CD4-positive, alpha-beta memory T cell (primary cell): ENCODE measurements around the gene ARL4D. TPM values are rescaled to one million over a fixed set of nuclear protein-coding genes. Genes with fewer than 3 reads are reported as not detected.

Experiments used
- CTCF ChIA-PET: fragments of 350-600 bp; sonication (Branson Sonifier 250); formaldehyde crosslinking; loops from one replicate; lab custom pipeline; 2021; ENCODE audit warnings: inconsistent platforms; ENCODE audit not compliant: partially characterized antibody; lab: Charles Lee
- POLR2A ChIA-PET: fragments of 350-600 bp; sonication (Branson Sonifier 250); formaldehyde crosslinking; loops from one replicate; lab custom pipeline; 2021; ENCODE audit not compliant: partially characterized antibody; lab: Charles Lee
- DNase-seq, 5 donors: peaks; one replicate each; pipeline versions ENCODE4 v3.0.0 to v3.0.0-alpha.2; 2020 to 2022; ENCODE audit warnings: mixed read lengths in 1 of 5
- H3K27ac ChIP-seq: one replicate; pipeline ENCODE4 v1.7.0; 2013; ENCODE audit warnings: low read depth, low read length
- H3K27me3 ChIP-seq: 2 replicates; pipeline ENCODE4 v1.7.0; 2013; ENCODE audit warnings: mild to moderate bottlenecking, low read length, moderate library complexity; ENCODE audit not compliant: insufficient read depth
- H3K36me3 ChIP-seq: 2 replicates; pipeline ENCODE4 v1.7.0; 2013; ENCODE audit warnings: mild to moderate bottlenecking, low read length, moderate library complexity; ENCODE audit not compliant: insufficient read depth
- H3K4me1 ChIP-seq: 2 replicates; pipeline ENCODE4 v1.7.0; 2013; ENCODE audit warnings: mild to moderate bottlenecking, low read length, moderate library complexity; ENCODE audit not compliant: insufficient read depth
- H3K4me3 ChIP-seq, 2 donors: one replicate each; pipeline ENCODE4 v1.7.0; 2013; ENCODE audit warnings: low read length in 2 of 2, mild to moderate bottlenecking in 1 of 2
- H3K9me3 ChIP-seq, 2 donors: one replicate each; pipeline ENCODE4 v1.7.0; 2013; ENCODE audit warnings: low read length in 2 of 2, control low read depth in 1 of 2; ENCODE audit not compliant: control insufficient read depth in 1 of 2
- H3K27ac Mint-ChIP-seq, 7 donors: one replicate each; pipeline ENCODE4 v1.8.0; 2020 to 2021; ENCODE audit warnings: mixed read lengths in 7 of 7, mild to moderate bottlenecking in 6 of 7, inconsistent platforms in 3 of 7, moderate library complexity in 3 of 7
- H3K27me3 Mint-ChIP-seq, 2 donors: one replicate each; pipeline ENCODE4 v1.8.0; 2020 to 2021; ENCODE audit warnings: mixed read lengths in 2 of 2
- H3K36me3 Mint-ChIP-seq, 2 donors: one replicate each; pipeline ENCODE4 v1.8.0; 2020 to 2021; ENCODE audit warnings: mixed read lengths in 2 of 2, inconsistent platforms in 1 of 2, mild to moderate bottlenecking in 1 of 2
- H3K4me1 Mint-ChIP-seq, 4 donors: one replicate each; pipeline ENCODE4 v1.8.0; 2020 to 2021; ENCODE audit warnings: mixed read lengths in 4 of 4, mild to moderate bottlenecking in 1 of 4
- H3K4me3 Mint-ChIP-seq, 8 donors: one replicate each; pipeline ENCODE4 v1.8.0; 2020 to 2021; ENCODE audit warnings: mixed read lengths in 8 of 8, mild to moderate bottlenecking in 7 of 8, moderate library complexity in 6 of 8, inconsistent platforms in 3 of 8
- H3K9me3 Mint-ChIP-seq, 8 donors: one replicate each; pipeline ENCODE4 v1.8.0; 2020 to 2021; ENCODE audit warnings: mixed read lengths in 8 of 8, mild to moderate bottlenecking in 5 of 8, inconsistent platforms in 3 of 8, moderate library complexity in 1 of 8
- intact Hi-C: fragments of 100-400 bp; cut with micrococcal nuclease; formaldehyde crosslinking; loops from one replicate; pipeline ENCODE4 v1.15.1; 2023
- polyA plus RNA-seq, 2 donors: library from polyadenylated mRNA; unstranded; fragments of 300-500 nt; fragmentation: Illumina TruSeq; gene quantifications; one replicate each; pipeline ENCODE4 v1.2.3, GENCODE V29; 2021
- total RNA-seq, 2 experiments: library from RNA; stranded (reverse); gene quantifications; one replicate each; pipeline ENCODE4 v1.2.3, GENCODE V29; 2021

The ARL4D gene
- total and polyA plus RNA-seq, 4 experiments from 2014 or later: 1.5 to 6.8 (median 2.0) TPM

DNA sequence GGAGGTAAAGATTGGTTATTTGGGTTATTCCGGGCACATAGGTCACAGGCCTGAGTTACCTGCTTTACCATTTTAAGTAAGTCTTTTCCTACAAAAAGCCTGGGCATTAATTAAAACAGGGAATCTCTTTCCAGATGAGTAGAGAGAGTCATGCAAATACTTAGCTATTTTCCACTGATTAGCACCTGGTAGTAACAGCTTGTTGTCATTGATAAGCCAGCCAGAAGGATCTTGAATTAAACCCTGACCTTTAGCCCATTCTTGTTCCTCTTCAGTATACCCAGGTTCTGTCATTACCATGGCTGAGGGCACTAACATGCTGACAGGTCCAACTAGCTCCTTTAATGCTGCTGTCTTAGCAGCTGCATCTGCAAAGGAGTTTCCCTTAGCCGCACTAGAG is 44.4 kb upstream of the ARL4D start:
- Mint-ChIP-seq H3K4me3 (no peak overlapping the region), H3K36me3 (peaks cover 5 to 9% of the 10 kb centered on the region in 2 donors), H3K27me3 (no peaks in the 10 kb centered on the region), H3K4me1 (peaks cover 6 to 16% (median 9%) of the 10 kb centered on the region in 4 donors), H3K27ac (no peak overlapping the region), H3K9me3 (peaks cover 3 to 16% (median 12%) of the 10 kb centered on the region in 8 donors)
- ChIA-PET POLR2A (interaction anchor here (0.8 kb wide), 1 partner anchor 14 kb away, joined by 3 read pairs; no protein-coding TSS in a partner anchor), CTCF (interaction anchor here (0.6 to 2.6 kb wide), 3 partner anchors 15 to 756 kb away, joined by 3 to 11 read pairs (median 4); no protein-coding TSS in a partner anchor)
- no peak for DNase-seq
- H3K36me3 ChIP-seq: no peaks in the 10 kb centered on the region
- intact Hi-C loops: no loop called here
- H3K4me1 ChIP-seq: peaks cover 5% of the 10 kb centered on the region
- H3K27me3 ChIP-seq: no peaks in the 10 kb centered on the region
- peaks cover 0 to 5% of the 10 kb centered on the region in 2 donors for H3K9me3 ChIP-seq
- H3K27ac ChIP-seq: no peak overlapping the region
- H3K4me3 ChIP-seq: no peak overlapping the region

DNA sequence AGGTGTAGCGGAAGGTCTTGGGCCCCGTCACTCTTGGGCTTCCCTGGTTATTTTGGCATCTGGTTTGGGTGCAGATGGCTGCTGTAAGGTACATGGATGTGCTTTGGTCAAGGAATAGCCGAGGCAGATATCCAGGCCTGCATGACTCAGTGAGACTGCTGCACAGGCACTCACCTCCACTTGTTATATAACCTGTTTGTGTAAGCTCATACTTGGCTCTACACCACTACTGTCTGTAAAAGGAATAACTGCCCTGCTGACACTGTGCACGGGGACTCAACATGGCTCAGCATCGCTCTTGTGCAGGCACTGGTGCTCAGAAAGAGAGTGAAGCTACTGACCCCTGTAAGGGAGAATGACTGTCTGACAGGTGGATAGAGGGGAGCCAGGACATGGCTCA is 42.3 kb upstream of the ARL4D start:
- Histone ChIP-seq H3K36me3 (no peaks in the 10 kb centered on the region), H3K27me3 (no peaks in the 10 kb centered on the region), H3K4me1 (peaks cover 13% of the 10 kb centered on the region), H3K9me3 (no peaks in the 10 kb centered on the region), H3K4me3 (no peak overlapping the region), H3K27ac (no peak overlapping the region)
- no peak for DNase-seq
- peak overlapping the region in 1 of 7 donors; percentile 66 for H3K27ac Mint-ChIP-seq
- CTCF ChIA-PET: interaction anchor here (0.9 to 2.5 kb wide), 5 partner anchors 17 to 349 kb away, joined by 3 to 13 read pairs (median 5); partner anchors contain the start of genes DHX8 and IFI35
- H3K27me3 Mint-ChIP-seq: no peaks in the 10 kb centered on the region
- H3K9me3 Mint-ChIP-seq: peaks cover 0 to 14% (median 0%) of the 10 kb centered on the region in 8 donors
- H3K36me3 Mint-ChIP-seq: peaks cover 0 to 12% of the 10 kb centered on the region in 2 donors
- intact Hi-C loops: no loop called here
- no peak overlapping the region for H3K4me3 Mint-ChIP-seq
- POLR2A ChIA-PET: interaction anchor here (1.7 to 7.6 kb wide), 3 partner anchors 13 to 41 kb away, joined by 13 to 265 read pairs (median 194); no protein-coding TSS in a partner anchor
- H3K4me1 Mint-ChIP-seq: peaks cover 9 to 27% (median 18%) of the 10 kb centered on the region in 4 donors

DNA sequence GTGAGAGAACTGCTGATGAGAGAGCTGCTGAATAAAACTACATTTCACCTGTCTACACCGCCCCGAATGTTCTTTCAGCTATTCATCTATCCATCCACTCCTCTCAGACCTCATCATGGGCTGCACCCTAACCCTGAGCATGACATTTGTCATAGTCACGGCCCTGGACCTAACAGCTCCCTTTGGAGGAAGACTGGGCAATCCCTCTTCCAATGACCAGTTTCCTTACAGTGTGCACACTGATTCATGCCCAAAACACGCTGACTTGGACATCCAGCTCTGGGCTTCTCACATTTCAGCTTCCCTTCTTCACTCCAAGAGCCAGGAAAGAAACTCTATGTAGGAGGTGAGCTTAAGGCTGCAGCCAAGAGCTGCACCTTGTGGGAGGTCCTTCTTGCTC is 41.8 kb upstream of the ARL4D start:
- Mint-ChIP-seq H3K4me1 (peaks cover 9 to 27% (median 19%) of the 10 kb centered on the region in 4 donors), H3K4me3 (no peak overlapping the region), H3K27me3 (no peaks in the 10 kb centered on the region), H3K36me3 (peaks cover 0 to 13% of the 10 kb centered on the region in 2 donors), H3K27ac (peak overlapping the region in 3 of 7 donors; percentile 10 to 66 (median 21)), H3K9me3 (peaks cover 0 to 15% (median 0%) of the 10 kb centered on the region in 8 donors)
- Histone ChIP-seq H3K4me1 (peaks cover 14% of the 10 kb centered on the region), H3K36me3 (no peaks in the 10 kb centered on the region), H3K27me3 (no peaks in the 10 kb centered on the region), H3K4me3 (no peak overlapping the region), H3K27ac (no peak overlapping the region), H3K9me3 (no peaks in the 10 kb centered on the region)
- ChIA-PET POLR2A (interaction anchor here (0.7 to 7.6 kb wide), 4 partner anchors 12 to 359 kb away, joined by 3 to 265 read pairs (median 104); partner anchors contain the start of gene RPL27), CTCF (interaction anchor here (0.9 to 2.5 kb wide), 6 partner anchors 17 to 350 kb away, joined by 3 to 13 read pairs (median 4); partner anchors contain the start of genes DHX8 and IFI35)
- DNase-seq: no peak
- intact Hi-C loops: no loop called here

DNA sequence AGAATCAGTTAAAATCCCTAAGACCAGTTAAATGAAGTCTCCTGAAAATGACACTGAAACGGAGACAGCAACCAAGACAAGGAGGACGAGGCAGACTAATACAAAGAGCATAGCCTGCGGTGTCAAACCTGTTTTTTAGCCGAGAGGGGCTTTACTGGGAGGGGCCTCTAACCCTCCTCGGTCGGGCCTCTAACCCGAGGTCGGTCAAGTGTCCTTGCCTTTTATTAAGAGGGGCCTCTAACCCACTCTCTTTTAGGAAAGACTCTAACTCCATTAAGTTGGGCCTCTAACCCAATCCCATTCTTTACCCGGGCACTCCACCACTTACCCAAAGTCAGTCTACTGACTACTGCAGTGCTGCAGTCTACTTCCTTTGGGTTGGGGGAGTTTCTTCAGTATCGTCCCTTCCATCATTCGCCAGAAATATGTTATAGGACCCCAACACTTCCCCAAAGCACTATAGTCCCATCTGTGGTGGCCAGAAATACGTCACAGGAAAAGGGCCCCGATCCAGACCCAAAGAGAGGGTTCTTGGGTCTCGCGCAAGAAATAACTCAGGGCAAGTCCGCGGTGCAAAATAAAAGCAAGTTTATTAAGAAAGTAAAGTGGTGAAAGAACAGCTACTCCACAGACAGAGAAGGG is 39.2 kb upstream of the ARL4D start:
- Mint-ChIP-seq H3K27me3 (no peaks in the 10 kb centered on the region), H3K4me3 (peak overlapping the region; percentile 90 to 99 (median 94)), H3K27ac (peak overlapping the region; percentile 97 to 100 (median 99)), H3K9me3 (peaks cover 0 to 16% (median 0%) of the 10 kb centered on the region in 8 donors), H3K36me3 (peaks cover 0 to 13% of the 10 kb centered on the region in 2 donors), H3K4me1 (peaks cover 11 to 30% (median 21%) of the 10 kb centered on the region in 4 donors)
- Histone ChIP-seq H3K9me3 (no peaks in the 10 kb centered on the region), H3K27ac (peak overlapping the region; percentile 93), H3K4me3 (peak overlapping the region; percentile 37 to 77), H3K27me3 (no peaks in the 10 kb centered on the region), H3K36me3 (no peaks in the 10 kb centered on the region), H3K4me1 (peaks cover 17% of the 10 kb centered on the region)
- DNase-seq: no peak
- POLR2A ChIA-PET: interaction anchor here (1.1 to 7.6 kb wide), 22 partner anchors 9 to 1671 kb away, joined by 3 to 265 read pairs (median 13); partner anchors contain the start of genes ARL4D, DHX8, EIF1 and HDAC5
- CTCF ChIA-PET: interaction anchor here (1.5 to 4.1 kb wide), 5 partner anchors 9 to 361 kb away, joined by 4 to 23 read pairs (median 5); partner anchors contain the start of genes DHX8 and RPL27
- intact Hi-C loops: loop anchor here (1.0 to 5.0 kb wide), 3 partner anchors 9 to 537 kb away; partner anchors contain the start of genes BECN1 and RPL27

DNA sequence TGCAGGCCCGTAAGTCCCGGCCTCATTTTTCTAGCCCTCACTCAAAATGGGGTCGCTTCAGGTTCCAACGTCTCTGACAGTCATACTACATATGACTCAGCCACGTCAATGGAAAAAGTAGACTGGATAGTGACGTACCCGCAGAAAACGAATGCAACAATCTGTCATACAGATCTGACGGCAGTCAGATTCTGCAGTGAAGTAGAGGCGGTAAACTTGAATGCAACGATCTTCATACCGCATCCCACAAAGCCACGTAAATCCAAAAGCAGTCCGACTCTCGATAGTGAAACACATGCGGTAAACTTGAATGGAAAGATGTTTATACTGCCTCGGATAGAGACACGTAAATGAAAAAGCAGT is 38.4 kb upstream of the ARL4D start:
- ChIA-PET POLR2A (interaction anchor here (0.6 to 7.6 kb wide), 57 partner anchors 7 to 1957 kb away, joined by 3 to 265 read pairs (median 5); partner anchors contain the start of genes ARL4D, BECN1, BRCA1 and DHX8), CTCF (interaction anchor here (1.0 to 4.1 kb wide), 10 partner anchors 9 to 527 kb away, joined by 3 to 23 read pairs (median 4); partner anchors contain the start of genes ARL4D, DHX8, PSME3 and RPL27)
- DNase-seq: peak; percentile 79 to 97 (median 86)
- intact Hi-C loops: loop anchor here (1.0 to 5.0 kb wide), 3 partner anchors 8 to 538 kb away; partner anchors contain the start of genes BECN1 and RPL27
- H3K27ac ChIP-seq: peak overlapping the region; percentile 93
- H3K27me3 Mint-ChIP-seq: no peaks in the 10 kb centered on the region
- H3K9me3 ChIP-seq: no peaks in the 10 kb centered on the region
- H3K36me3 ChIP-seq: no peaks in the 10 kb centered on the region
- peaks cover 13 to 32% (median 22%) of the 10 kb centered on the region in 4 donors for H3K4me1 Mint-ChIP-seq
- peak overlapping the region; percentile 97 to 100 (median 99) for H3K27ac Mint-ChIP-seq
- peaks cover 0 to 16% (median 0%) of the 10 kb centered on the region in 8 donors for H3K9me3 Mint-ChIP-seq
- H3K4me3 Mint-ChIP-seq: peak overlapping the region; percentile 90 to 99 (median 94)
- no peaks in the 10 kb centered on the region for H3K27me3 ChIP-seq
- H3K4me1 ChIP-seq: peaks cover 17% of the 10 kb centered on the region
- H3K4me3 ChIP-seq: peak overlapping the region; percentile 37 to 77
- H3K36me3 Mint-ChIP-seq: peaks cover 0 to 13% of the 10 kb centered on the region in 2 donors

DNA sequence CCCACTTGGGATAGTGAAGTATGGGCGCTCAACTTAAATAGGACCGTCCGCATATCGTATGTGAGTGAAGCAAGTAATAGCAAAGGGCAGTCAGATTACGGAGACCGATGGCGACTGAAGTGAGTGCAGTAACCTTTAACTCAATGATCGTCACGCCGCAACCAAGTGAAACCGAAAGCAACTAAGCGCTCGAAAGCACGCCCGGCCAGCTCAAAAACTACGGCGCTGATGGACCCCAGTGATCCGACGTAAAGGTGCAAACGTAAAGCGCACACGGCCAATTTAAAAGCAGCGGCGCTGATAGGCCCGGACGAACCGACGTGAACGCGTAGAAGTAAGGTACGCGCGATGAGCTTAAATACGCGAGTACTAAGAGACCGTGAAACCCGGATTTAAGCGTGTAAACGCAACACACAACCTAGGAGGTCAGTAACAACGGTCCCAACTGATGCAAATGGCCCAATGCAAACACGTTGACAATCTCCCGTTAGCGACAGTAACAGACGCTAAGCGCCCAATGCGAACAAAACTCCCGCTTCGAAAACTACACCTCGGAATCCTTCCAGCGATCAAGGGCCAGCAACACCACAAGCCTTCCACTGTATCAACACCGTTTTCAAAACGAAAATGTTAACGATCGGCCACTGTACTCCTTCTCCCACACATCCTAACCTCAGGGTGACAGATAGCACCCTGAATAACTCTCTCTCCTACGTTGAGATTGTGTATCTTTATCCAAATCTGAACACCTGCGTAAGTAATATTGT is 37.9 kb upstream of the ARL4D start:
- H3K9me3 Mint-ChIP-seq: peaks cover 0 to 16% (median 0%) of the 10 kb centered on the region in 8 donors
- ChIA-PET CTCF (interaction anchor here (0.7 to 4.1 kb wide), 10 partner anchors 8 to 527 kb away, joined by 3 to 23 read pairs (median 4); partner anchors contain the start of genes ARL4D, DHX8, PSME3 and RPL27), POLR2A (interaction anchor here (0.6 to 7.6 kb wide), 68 partner anchors 8 to 1957 kb away, joined by 3 to 265 read pairs (median 4); partner anchors contain the start of genes ARL4D, BECN1, BRCA1 and DHX8)
- H3K4me3 Mint-ChIP-seq: peak overlapping the region; percentile 90 to 99 (median 94)
- no peaks in the 10 kb centered on the region for H3K36me3 ChIP-seq
- no peaks in the 10 kb centered on the region for H3K27me3 Mint-ChIP-seq
- H3K4me3 ChIP-seq: peak overlapping the region; percentile 68 to 77
- peaks cover 0 to 13% of the 10 kb centered on the region in 2 donors for H3K36me3 Mint-ChIP-seq
- peaks cover 14 to 35% (median 24%) of the 10 kb centered on the region in 4 donors for H3K4me1 Mint-ChIP-seq
- intact Hi-C loops: loop anchor here (1.0 to 5.0 kb wide), 8 partner anchors 7 to 539 kb away; partner anchors contain the start of genes BECN1, BRCA1, DHX8 and RPL27
- H3K4me1 ChIP-seq: peaks cover 17% of the 10 kb centered on the region
- H3K27ac ChIP-seq: peak overlapping the region; percentile 93
- H3K27ac Mint-ChIP-seq: peak overlapping the region; percentile 97 to 100 (median 99)
- no peaks in the 10 kb centered on the region for H3K9me3 ChIP-seq
- DNase-seq: peak; percentile 90 to 98 (median 93)
- H3K27me3 ChIP-seq: no peaks in the 10 kb centered on the region
